Keratinocyte (primary cell): ENCODE data around the gene CCDC178.

ENCODE experiments used
- EZH2 ChIP-seq: IDR thresholded peaks from one replicate; pipeline ENCODE4 v1.6.1; 2012; ENCODE audit warnings: inconsistent platforms, mild to moderate bottlenecking, low read length, moderate library complexity
- TF ChIP-seq, protein P1 (sequence below), 3 experiments: IDR thresholded peaks in 1 of 3; conservative IDR thresholded peaks in 1 of 3; optimal IDR thresholded peaks in 1 of 3; 2 replicates in 2 of 3; 3 replicates in 1 of 3; pipeline versions ENCODE3 to v1.5.1; 2011; ENCODE audit warnings: low read length in 3 of 3, mild to moderate bottlenecking in 3 of 3, moderate library complexity in 2 of 3, control low read depth in 1 of 3, inconsistent platforms in 1 of 3; ENCODE audit not compliant: insufficient read depth in 2 of 3; ENCODE audit errors: extremely low read depth in 1 of 3

DNA sequence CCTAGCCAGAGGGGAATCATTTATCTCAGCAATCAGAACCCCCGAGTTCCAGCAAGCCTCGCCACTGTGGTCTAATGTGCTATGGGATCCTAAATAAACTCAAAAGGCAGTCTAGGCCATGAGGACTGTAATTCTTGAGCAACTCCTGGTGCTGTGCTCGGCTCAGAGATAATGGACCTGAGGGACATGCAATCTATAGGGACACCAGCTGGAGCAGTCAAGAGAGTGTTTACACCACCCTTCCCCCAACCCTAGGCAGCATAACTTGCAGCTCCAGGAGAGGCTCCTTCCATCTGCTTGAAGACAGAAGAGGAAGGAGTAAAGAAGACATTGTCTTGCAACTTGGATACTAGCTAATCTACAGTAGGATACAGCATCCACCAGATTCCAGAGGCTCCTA is 442.2 kb downstream of the CCDC178 start:
- TF ChIP-seq, protein P1, sequence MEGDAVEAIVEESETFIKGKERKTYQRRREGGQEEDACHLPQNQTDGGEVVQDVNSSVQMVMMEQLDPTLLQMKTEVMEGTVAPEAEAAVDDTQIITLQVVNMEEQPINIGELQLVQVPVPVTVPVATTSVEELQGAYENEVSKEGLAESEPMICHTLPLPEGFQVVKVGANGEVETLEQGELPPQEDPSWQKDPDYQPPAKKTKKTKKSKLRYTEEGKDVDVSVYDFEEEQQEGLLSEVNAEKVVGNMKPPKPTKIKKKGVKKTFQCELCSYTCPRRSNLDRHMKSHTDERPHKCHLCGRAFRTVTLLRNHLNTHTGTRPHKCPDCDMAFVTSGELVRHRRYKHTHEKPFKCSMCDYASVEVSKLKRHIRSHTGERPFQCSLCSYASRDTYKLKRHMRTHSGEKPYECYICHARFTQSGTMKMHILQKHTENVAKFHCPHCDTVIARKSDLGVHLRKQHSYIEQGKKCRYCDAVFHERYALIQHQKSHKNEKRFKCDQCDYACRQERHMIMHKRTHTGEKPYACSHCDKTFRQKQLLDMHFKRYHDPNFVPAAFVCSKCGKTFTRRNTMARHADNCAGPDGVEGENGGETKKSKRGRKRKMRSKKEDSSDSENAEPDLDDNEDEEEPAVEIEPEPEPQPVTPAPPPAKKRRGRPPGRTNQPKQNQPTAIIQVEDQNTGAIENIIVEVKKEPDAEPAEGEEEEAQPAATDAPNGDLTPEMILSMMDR (optimal IDR thresholded peaks at IDR 0.05 in 1 of 3, IDR thresholded peaks at IDR 0.05 in 1 of 3, conservative IDR thresholded peaks at IDR 0.05 in 1 of 3; ENCODE audit: extremely low read depth in 1 of 3, insufficient read depth in 2 of 3, low read length in 3 of 3): no peak
- no peak for TF ChIP-seq EZH2
